Head of caudate nucleus (tissue), 42 donors: ENCODE data around the gene RAMAC.
A peak's percentile ranks its signal among the peaks of the same experiment; 100 is the strongest.

Experiments
- DNase-seq, 42 donors: peaks; one replicate each; pipeline versions ENCODE4 v3.0.0 to v3.0.0-alpha.2; 2020 to 2021; ENCODE audit warnings: mixed read lengths in 7 of 42
- intact Hi-C: fragments of 100-400 bp; cut with DNase I; formaldehyde crosslinking; loops from one replicate; pipeline ENCODE4 v1.15.0; 2022

The RAMAC gene

DNA sequence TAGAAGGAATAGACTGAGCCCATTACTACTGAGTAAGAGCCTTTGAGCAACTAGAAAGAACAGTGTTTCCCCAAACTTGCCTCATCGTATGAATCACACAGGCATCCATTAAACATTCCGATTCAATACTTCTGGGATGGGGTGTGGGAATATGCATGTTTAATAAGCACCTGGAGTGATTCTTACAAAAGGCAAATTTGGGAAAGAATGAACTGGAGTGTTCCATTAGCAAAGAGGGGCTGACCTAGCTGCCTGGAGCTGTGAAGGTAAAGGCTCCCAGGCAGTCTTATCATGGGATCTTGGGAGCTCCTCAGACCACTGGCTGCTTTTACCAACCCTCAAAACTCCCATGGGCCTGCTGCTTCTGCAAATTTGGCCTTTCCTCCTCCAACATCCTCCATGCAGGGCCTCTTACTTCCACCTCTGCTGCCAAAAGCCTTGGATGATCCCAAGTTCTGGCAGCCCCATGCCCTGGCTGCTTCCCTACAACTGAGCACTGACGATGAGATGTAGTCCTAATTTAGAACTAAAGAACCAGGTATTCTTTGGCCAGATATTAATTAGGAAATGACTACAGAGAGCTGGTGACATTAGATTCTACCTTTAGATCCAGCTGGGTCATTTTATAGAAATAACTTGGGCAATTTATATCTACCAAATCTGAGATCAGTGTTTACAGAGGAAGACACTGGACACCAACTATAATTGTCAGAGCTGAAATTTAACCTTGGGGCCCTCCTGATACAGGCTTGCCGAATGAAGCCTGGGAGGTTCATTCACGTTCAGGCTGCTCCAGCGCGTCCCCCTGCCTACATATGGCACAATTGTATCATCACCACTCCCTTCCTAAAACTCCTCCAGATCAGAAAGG is 22.3 kb upstream of the RAMAC start:
- DNase-seq = no peak
- intact Hi-C loops = no loop called here

GRCh38 chr15:82964890-82965289 is 21.1 kb upstream of the RAMAC start:
- DNase-seq = no peak
- intact Hi-C loops = no loop called here

GRCh38 chr15:82966671-82967071 is 19.3 kb upstream of the RAMAC start:
- no peak for DNase-seq
- intact Hi-C loops = no loop called here

DNA sequence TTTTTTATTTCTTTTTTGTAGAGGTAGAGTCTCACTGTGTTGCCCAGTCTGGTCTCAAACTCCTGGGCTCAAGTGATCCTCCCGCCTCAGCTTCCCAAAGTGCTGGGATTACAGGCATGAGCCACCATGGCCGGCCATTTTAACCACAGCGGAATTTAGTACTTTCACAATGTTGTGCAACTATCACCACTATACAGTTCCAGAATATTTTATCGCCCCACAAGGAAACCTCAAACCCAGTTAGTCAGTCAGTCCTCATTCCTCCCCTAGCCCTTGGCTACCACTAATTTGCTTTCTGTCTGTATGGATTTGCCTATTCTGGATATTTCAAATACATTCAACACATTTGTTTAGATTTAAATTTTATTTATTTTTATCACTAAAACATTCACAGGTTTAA is 17.9 kb upstream of the RAMAC start:
- intact Hi-C loops = no loop called here
- no peak for DNase-seq

GRCh38 chr15:82969353-82969752 is 16.7 kb upstream of the RAMAC start:
- intact Hi-C loops = no loop called here
- DNase-seq = no peak

GRCh38 chr15:82970078-82970686 is 15.8 kb upstream of the RAMAC start:
- intact Hi-C loops = no loop called here
- DNase-seq = no peak

DNA sequence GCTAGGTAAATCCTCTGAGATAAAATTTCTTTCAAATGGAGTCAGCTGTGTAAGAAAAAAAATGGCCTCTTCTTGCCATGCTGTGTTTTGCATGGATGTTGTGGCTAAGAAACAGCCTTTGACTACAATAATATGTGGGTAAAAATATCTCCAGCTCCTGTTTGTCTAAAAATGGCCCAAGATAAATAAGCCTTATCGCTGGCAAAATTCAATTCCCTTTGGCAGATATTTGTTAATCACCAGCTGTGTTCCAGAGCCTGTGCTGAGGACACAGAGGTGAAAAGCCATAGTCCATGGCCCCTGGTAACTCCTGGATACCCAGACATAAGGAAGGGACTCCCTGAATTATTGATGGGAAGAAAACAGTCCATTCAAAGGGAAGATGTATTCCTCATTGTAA is 15.3 kb upstream of the RAMAC start:
- no peak for DNase-seq
- intact Hi-C loops = no loop called here

- no peak for DNase-seq
- intact Hi-C loops = no loop called here
Measured at GRCh38 chr15:82971218-82971984, 14.6 kb upstream of the RAMAC start.

DNA sequence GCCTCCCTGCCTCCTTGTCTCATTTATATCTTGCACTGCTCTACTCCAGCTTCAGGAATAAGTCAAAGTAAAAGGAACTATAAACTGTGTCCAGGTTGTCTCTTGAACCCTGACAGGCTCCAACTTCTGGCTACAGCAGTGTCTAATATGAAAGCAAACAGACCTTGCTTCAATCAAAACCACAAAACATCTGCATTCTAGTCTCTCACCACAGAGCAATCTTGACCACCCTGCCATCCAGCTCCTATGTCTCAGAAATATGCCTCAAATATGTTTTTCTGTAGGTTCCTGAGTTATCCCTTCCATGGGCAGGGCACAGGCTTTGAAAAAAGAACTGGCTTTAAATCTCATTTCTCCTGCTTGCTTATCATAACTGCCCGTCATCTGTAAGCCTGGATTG is 13.0 kb upstream of the RAMAC start:
- no peak for DNase-seq
- intact Hi-C loops = no loop called here

DNA sequence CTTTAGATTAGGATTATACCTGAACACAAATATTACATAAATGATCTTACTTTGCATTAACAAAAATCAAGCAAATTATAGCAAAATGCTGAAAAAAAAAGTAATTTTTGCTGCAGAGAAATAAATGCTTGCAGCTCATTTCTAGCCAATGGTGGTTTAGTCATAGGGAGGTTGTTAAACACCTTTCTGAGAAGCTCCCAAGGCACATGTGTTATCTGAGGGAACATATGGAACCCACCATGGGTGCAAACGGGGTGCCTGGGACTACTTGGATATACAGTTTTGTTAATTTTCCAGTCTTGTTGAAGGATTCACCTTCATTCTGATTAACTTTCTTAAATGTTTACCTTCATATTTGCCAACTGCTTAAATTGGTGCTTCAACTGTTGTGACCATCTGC is 8.9 kb upstream of the RAMAC start:
- no peak for DNase-seq
- intact Hi-C loops = no loop called here

DNA sequence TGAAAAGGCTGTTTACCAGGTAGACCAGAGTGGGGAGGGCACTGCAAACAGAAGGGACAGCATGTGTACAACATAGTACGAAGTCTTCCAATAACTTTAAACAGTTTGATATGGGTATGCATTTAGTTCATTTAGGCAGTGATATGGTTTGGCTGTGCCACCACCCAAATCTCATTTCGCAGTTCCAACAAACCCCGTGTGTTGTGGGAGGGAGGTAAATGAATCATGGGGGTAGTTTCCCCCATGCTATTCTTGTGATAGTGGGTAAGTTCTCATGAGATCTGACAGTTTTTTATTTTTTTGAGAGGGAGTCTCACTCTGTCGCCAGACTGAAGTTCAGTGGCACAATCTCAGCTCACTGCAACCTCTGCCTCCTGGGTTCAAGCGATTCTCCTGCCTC is 7.6 kb upstream of the RAMAC start:
- DNase-seq = no peak
- intact Hi-C loops = no loop called here

DNA sequence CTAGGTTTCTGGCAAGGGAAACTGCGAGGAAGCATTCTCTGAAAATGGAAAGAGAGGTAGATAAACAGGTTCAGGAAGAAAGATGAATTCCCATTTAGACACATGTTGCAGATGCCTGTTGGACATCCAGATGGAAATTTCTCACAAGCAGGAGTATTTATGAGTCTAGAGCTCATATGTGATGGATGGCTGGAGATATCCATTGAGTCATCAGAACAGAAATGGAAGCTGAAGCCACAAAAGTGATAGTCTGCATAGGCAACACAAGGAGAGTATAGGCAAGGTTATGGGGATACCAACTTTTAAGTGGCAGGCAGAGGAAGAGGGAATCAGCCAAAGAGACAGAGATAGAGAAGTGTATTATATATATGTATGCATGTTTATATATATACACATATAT is 6.3 kb upstream of the RAMAC start:
- intact Hi-C loops = no loop called here
- no peak for DNase-seq

DNA sequence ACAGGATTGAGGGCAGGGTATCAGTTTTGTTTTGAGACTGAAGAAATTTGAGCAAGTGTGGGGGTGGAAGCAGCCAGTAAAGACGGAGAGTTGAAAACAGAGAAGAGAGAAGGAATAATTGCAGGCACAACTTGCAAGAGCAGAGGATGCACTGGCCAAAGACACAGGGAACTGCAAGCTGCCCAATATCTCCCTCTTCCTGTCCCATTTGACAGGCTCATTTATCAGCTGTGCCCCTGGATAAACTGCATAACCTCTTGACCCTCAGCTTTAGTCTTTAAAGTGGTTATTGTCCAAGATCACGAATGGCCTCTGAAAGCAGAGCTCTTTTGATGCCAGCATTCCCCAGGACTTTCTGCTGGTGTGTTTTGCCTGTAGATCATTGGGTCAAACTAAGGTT is 5.0 kb upstream of the RAMAC start:
- intact Hi-C loops = no loop called here
- no peak for DNase-seq

DNA sequence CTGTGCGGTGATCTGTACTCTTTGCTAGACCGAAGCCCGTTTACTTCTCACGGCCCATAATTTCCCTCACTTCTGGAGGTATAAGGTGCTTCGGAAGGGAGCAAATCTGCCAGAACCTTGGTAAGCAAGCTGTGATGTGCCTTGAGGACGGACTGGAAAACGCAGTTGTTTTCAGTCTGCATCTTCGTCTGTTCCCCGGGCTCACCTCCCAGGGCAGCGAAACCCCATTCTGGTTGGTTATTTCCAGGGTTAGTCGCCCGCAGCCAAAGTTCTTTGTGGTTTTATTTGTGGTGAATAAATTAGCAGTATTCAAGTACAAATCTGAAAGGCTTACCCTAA is 401 bp downstream of the RAMAC start:
- peak in 1 of 42 donors; percentile 10 for DNase-seq
- intact Hi-C loops = no loop called here

DNA sequence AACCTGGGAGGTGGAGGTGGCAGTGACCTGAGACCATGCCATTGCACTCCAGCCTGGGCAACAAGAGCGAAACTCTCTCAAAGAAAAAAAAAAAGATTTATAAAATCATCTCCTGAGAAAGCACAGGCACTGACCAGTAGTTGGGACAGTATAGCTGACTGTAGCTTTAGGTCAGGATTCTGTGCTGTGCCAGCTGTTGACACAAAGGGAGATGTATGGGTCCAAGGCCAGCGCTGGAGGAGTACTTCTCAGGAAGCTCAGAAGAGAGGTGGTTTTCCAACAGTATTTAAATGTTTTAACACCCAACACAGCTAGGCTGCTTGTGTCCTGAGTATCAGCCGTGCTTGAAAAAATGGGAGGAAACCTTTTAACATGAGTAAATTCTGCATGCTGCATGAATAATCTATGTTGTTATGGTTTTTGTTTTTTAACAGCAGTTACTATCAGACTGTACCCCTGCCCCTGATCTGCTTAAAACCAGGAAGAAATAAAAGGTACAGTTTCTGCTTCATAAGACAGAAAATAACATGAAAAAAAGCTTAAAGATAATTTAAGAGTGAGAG is 6.5 kb downstream of the RAMAC start:
- DNase-seq = no peak
- intact Hi-C loops = no loop called here

DNA sequence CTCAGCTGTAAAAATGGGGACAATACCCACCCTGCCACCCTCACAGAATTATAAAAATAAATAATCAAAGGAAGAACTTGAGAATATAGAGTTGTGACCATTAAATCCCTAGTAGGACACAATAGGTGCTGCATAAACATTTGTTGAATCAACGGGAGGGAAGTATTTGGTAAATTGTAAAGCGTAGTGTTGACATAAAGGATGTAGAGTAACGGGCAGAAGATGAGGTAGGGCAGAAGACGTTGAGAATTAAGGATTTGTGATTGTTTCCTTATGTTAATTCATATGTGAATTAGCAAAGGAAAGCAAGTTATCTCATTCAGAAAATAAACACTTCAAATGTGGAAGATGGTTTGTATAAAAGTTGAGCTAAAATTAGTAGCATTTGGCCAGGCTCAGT is 7.1 kb downstream of the RAMAC start:
- no peak for DNase-seq
- intact Hi-C loops = no loop called here

DNA sequence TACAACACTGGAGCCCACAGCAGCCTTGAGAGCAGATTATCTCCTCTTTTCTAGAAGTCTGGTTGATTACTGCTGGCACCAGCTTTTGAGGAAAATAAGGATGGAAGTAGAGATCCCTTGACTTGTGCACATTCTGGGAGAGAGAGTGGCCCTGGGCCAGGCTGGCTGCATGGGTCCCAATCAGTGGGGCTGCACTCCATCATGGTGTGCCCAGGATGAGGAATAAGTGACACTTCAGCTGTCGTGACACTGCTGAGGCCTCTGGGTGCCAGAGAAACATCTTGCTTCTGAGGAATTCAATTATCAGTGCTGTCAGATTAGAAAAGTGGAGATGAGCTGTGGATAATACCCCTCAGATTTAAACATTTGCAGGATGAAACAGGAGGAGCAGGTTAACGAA is 9.1 kb downstream of the RAMAC start:
- intact Hi-C loops = no loop called here
- no peak for DNase-seq

- intact Hi-C loops = no loop called here
Measured at GRCh38 chr15:82995938-82996337, 9.9 kb downstream of the RAMAC start.

DNA sequence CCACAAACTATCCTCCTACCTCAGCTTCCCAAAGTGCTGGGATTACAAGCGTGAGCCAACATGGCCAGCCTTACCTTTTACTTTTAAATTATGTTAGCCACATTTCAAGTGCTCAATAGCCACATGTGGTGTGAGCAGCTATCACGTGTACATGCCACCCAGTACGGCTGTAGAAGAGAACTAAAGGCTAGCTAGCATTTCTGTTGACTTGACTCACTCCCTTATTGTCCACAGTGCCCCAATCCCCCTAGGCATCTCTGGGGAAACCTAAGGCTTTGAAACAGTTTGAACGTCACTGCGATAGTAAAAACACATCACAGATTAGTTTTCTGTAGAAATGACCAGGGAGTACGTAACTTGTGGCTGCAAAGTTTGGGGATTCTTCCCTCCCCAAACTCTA is 13.4 kb downstream of the RAMAC start:
- no peak for DNase-seq
- intact Hi-C loops = no loop called here

More at GRCh38 chr15:82995938-82996337, 9.9 kb downstream of the RAMAC start:
- no peak for DNase-seq
